ENCODE measurements around the gene UNC79. TPM values are rescaled to one million over a fixed set of nuclear protein-coding genes. Genes with fewer than 3 reads are reported as not detected.
"Not testable (repeated sequence)": the region's sequence is repeated elsewhere in the genome, so short reads cannot be mapped to it uniquely, and the experiment has no call there.

The UNC79 gene
- total RNA-seq: under 1 TPM; under 0.01 to 0.23 (median 0.18) TPM

DNA sequence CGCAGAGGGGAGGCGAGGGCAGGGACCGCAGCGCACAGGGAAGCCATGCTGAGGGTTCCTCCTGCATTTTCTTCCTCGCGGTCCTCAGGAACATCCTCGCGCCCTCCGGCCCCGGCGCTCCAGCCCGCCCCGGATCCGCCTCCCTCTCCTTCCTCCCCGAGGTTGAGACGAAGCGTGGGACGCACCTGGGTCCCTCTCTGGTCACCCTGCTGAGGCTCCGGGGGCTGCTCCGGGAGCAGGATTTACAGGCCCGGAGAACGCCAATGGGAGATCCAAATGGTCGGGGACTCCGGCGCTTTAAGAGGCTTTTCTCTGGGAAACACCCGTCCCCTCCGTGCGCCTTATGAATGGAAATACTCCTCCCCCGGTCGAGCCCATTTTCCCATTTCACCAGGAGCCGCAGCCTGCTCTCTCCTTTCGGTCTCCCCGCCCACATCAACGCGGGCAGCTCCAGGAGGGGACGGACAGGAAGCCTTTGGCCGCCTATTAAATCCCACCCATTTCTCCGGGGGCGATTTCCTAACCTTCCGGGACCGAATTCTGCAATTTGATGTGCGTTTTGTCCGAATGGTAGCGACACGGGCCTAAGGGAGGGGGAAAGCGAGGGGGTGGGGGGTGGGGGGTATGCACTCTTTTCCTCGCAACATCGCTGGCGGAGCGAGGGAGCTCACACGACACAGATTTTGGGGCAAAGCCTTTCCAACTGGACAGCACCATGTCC, at the start of gene UNC79:
Gene UNC79, plus strand, starts transcription at position 625 of the 721 bp plus-strand sequence. Its CDS starts 91 bp downstream, at position 716.
- WGBS: 1% methylated on average over 32 of the region's 51 CpGs
- H3K4me1 ChIP-seq: peaks cover 0 to 15% (median 11%) of the 10 kb centered on the region in 4 donors
- DNase-seq (ENCODE audit: extremely low spot score): no peak
- H3K27me3 ChIP-seq: peaks cover 0 to 61% (median 11%) of the 10 kb centered on the region in 4 donors
- TF ChIP-seq, protein P1, sequence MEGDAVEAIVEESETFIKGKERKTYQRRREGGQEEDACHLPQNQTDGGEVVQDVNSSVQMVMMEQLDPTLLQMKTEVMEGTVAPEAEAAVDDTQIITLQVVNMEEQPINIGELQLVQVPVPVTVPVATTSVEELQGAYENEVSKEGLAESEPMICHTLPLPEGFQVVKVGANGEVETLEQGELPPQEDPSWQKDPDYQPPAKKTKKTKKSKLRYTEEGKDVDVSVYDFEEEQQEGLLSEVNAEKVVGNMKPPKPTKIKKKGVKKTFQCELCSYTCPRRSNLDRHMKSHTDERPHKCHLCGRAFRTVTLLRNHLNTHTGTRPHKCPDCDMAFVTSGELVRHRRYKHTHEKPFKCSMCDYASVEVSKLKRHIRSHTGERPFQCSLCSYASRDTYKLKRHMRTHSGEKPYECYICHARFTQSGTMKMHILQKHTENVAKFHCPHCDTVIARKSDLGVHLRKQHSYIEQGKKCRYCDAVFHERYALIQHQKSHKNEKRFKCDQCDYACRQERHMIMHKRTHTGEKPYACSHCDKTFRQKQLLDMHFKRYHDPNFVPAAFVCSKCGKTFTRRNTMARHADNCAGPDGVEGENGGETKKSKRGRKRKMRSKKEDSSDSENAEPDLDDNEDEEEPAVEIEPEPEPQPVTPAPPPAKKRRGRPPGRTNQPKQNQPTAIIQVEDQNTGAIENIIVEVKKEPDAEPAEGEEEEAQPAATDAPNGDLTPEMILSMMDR (IDR thresholded peaks at IDR 0.05): no peak
- TF ChIP-seq POLR2AphosphoS5 (IDR thresholded peaks at IDR 0.05) (no peak), EP300 (IDR thresholded peaks at IDR 0.05) (no peak), POLR2A (IDR thresholded peaks at IDR 0.05; ENCODE audit: low read depth) (no peak)
- H3K27ac ChIP-seq (replicated peaks in 1 of 4): no peak within 1 kb of the TSS
- H3K36me3 ChIP-seq: no peaks in the 10 kb centered on the region
- peak within 1 kb of the TSS in 2 of 4 donors; percentile 12 to 30 for H3K4me3 ChIP-seq
- intact Hi-C loops (cut with DNase I): no loop called here
- H3K9me3 ChIP-seq: peaks cover 0 to 24% (median 14%) of the 10 kb centered on the region in 4 donors

DNA sequence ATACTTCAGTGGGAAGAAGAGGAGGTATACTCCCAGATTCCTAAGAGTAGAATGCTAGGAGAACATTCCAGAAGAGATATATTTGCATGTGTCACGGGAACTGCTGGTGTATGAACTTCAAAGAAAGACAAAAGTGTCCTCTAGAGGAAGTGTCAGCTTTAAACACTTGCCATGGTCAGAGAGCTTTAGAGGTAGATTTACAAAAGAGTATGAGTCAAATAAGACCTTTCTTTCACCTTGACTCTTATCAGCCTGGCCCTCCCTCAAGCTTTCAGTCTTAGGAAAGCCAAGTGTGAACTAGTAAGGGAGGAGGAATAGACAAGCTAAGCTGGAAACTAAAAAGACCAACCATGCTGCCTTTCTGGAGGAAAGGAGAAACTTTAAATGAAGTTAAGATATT, 49.1 kb upstream of the UNC79 start:
- WGBS: 72% methylated on average over 1 of the region's 1 CpG

DNA sequence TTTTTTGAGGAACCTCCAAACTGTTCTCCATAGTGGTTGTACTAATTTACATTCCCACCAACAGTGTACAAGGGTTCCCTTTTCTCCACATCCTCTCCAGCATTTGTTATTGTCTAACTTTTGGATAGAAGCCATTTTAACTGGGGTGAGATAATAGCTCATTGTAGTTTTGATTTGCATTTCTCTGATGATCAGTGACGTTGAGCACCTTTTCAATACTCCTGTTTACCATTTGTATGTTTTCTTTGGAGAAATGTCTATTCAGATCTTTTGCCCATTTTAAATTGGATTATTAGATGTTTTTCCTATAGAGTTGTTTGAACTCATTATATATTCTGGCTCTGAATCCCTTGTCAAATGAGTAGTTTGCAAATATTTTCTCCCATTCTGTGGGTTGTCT, 46.5 kb upstream of the UNC79 start:
- H3K9me3 ChIP-seq; intact Hi-C loops (cut with DNase I); H3K4me3 ChIP-seq; H3K4me1 ChIP-seq; H3K27me3 ChIP-seq; DNase-seq (ENCODE audit: extremely low spot score); H3K36me3 ChIP-seq; H3K27ac ChIP-seq (replicated peaks in 1 of 4): not testable (repeated sequence)
- 61% methylated on average over 1 of the region's 1 CpG for WGBS

More for the DNA sequence above, 49.1 kb upstream of the UNC79 start:
- Histone ChIP-seq H3K9me3 (no peaks in the 10 kb centered on the region), H3K36me3 (no peaks in the 10 kb centered on the region), H3K27me3 (no peaks in the 10 kb centered on the region), H3K4me1 (no peaks in the 10 kb centered on the region), H3K27ac (replicated peaks in 1 of 4) (no peak overlapping the region), H3K4me3 (no peak overlapping the region)
- intact Hi-C loops (cut with DNase I): no loop called here
- no peak for DNase-seq (ENCODE audit: extremely low spot score)
- TF ChIP-seq POLR2AphosphoS5 (IDR thresholded peaks at IDR 0.05): no peak
- TF ChIP-seq, protein P1 (IDR thresholded peaks at IDR 0.05): no peak
- no peak for TF ChIP-seq POLR2A (IDR thresholded peaks at IDR 0.05; ENCODE audit: low read depth)
- no peak for TF ChIP-seq EP300 (IDR thresholded peaks at IDR 0.05)

DNA sequence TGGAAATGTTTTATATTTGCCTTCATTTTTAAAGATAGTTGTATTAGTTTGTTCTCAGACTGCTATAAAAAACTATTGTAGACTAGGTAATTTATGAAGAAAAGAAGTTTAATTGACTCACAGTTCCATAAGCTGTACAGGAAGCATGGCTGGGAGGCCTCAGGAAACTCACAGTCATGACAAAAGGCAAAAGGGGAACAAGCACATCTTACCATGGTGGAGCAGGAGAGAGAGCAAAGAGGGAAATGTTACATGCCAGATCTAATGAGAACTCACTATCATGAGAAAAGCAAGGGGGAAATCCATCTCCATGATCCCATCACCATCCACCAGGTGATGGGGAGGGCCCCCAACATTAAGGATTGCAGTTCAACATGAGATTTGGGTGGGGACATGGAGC, 35.5 kb upstream of the UNC79 start:
- no peak for DNase-seq (ENCODE audit: extremely low spot score)
- H3K27ac ChIP-seq (replicated peaks in 1 of 4): no peak overlapping the region
- H3K4me1 ChIP-seq: no peaks in the 10 kb centered on the region
- H3K9me3 ChIP-seq: peaks cover 0 to 13% (median 9%) of the 10 kb centered on the region in 4 donors
- no peaks in the 10 kb centered on the region for H3K36me3 ChIP-seq
- no peak for TF ChIP-seq EP300 (IDR thresholded peaks at IDR 0.05)
- TF ChIP-seq POLR2AphosphoS5 (IDR thresholded peaks at IDR 0.05): no peak
- TF ChIP-seq POLR2A (IDR thresholded peaks at IDR 0.05; ENCODE audit: low read depth): no peak
- TF ChIP-seq, protein P1 (IDR thresholded peaks at IDR 0.05): no peak
- no peaks in the 10 kb centered on the region for H3K27me3 ChIP-seq
- H3K4me3 ChIP-seq: no peak overlapping the region
- intact Hi-C loops (cut with DNase I): no loop called here

DNA sequence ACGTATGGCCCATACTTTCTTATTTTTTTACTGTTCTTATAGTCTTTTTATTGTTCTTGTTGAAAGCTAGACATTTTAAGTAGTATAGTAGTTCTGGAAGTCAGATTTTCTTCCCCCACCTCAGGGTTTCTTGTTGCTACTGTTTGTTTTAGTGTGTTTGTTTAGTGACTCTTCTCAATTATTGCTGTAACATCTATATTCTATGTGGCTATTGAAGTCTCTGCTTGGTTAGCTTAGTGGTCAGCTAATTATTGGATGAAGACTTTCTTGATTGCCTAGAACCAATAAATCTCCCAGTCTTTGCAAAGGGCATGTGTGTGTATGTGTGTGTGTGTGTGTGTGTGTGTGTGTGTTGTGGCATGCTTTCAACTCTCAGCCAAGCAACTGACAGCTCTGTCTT, 34.3 kb upstream of the UNC79 start:
- intact Hi-C loops (cut with DNase I): no loop called here
- H3K4me3 ChIP-seq: no peak overlapping the region
- WGBS: 90% methylated on average over 1 of the region's 1 CpG

More for the DNA sequence above, 34.3 kb upstream of the UNC79 start:
- Histone ChIP-seq H3K9me3 (peaks cover 0 to 13% (median 9%) of the 10 kb centered on the region in 4 donors), H3K27ac (replicated peaks in 1 of 4) (no peak overlapping the region), H3K27me3 (no peaks in the 10 kb centered on the region), H3K4me1 (no peaks in the 10 kb centered on the region), H3K36me3 (no peaks in the 10 kb centered on the region)
- TF ChIP-seq, protein P1 (IDR thresholded peaks at IDR 0.05): no peak
- TF ChIP-seq EP300 (IDR thresholded peaks at IDR 0.05): no peak
- no peak for TF ChIP-seq POLR2AphosphoS5 (IDR thresholded peaks at IDR 0.05)
- no peak for TF ChIP-seq POLR2A (IDR thresholded peaks at IDR 0.05; ENCODE audit: low read depth)
- no peak for DNase-seq (ENCODE audit: extremely low spot score)

Measured in esophagus muscularis mucosa (tissue), 4 donors.